Activated naive CD8-positive, alpha-beta T cell (primary cell): Measurements from ENCODE around the gene EYA4.

ENCODE experiments used
- H3K27ac Mint-ChIP-seq: one replicate; pipeline ENCODE4 v1.8.0; 2021; ENCODE audit warnings: mixed read lengths
- H3K27me3 Mint-ChIP-seq: one replicate; pipeline ENCODE4 v1.8.0; 2021; ENCODE audit warnings: mixed read lengths
- H3K36me3 Mint-ChIP-seq: one replicate; pipeline ENCODE4 v1.8.0; 2021; ENCODE audit warnings: mixed read lengths
- H3K4me1 Mint-ChIP-seq: one replicate; pipeline ENCODE4 v1.8.0; 2021; ENCODE audit warnings: low read depth, mixed read lengths
- H3K4me3 Mint-ChIP-seq: one replicate; pipeline ENCODE4 v1.8.0; 2021; ENCODE audit warnings: mild to moderate bottlenecking, mixed read lengths
- H3K9me3 Mint-ChIP-seq: one replicate; pipeline ENCODE4 v1.8.0; 2021; ENCODE audit warnings: low read depth, mixed read lengths

Gene EYA4

GRCh38 chr6:133568970-133569889 lies 328.1 kb downstream of the EYA4 start:
- Mint-ChIP-seq H3K27ac (no peak overlapping the region), H3K4me3 (peak overlapping the region; percentile 12), H3K9me3 (no peaks in the 10 kb centered on the region), H3K36me3 (no peaks in the 10 kb centered on the region), H3K4me1 (peaks cover 6% of the 10 kb centered on the region), H3K27me3 (peaks cover 26% of the 10 kb centered on the region)

DNA sequence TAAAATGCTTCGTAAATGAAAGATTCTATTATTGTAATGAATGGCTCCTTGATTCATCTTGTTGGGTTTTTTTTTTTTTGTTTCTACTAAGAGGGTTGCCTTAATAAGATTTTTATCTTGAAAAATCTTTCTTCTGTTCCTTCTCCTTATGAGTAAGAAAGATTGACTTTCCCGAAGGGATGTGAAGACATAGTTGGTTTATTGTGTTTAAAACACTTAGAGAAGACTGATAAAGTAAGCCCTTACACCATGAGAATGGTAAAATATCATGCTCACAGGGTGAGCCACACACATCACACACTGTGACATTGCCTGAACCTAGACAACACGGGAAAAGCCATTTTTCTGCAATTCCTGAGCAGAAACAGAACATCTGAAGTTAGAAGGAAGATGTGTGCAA lies 330.5 kb downstream of the EYA4 start:
- H3K27ac Mint-ChIP-seq, result no peak overlapping the region
- peaks cover 6% of the 10 kb centered on the region for H3K4me1 Mint-ChIP-seq
- H3K36me3 Mint-ChIP-seq, result no peaks in the 10 kb centered on the region
- no peak overlapping the region for H3K4me3 Mint-ChIP-seq
- H3K9me3 Mint-ChIP-seq, result no peaks in the 10 kb centered on the region
- peaks cover 25% of the 10 kb centered on the region for H3K27me3 Mint-ChIP-seq

- no peaks in the 10 kb centered on the region for H3K4me1 Mint-ChIP-seq
- peaks cover 8% of the 10 kb centered on the region for H3K9me3 Mint-ChIP-seq
- H3K4me3 Mint-ChIP-seq, result no peak overlapping the region
These were observed 336.7 kb downstream of the EYA4 start for GRCh38 chr6:133577851-133578250.

More at GRCh38 chr6:133577851-133578250, 336.7 kb downstream of the EYA4 start:
- no peak overlapping the region for H3K27ac Mint-ChIP-seq
- peaks cover 3% of the 10 kb centered on the region for H3K27me3 Mint-ChIP-seq
- no peaks in the 10 kb centered on the region for H3K36me3 Mint-ChIP-seq
